ENCODE measurements around the gene TMTC3.

Gene TMTC3

GRCh38 chr12:88230271-88230670, 88.2 kb downstream of the TMTC3 start:
- TF ChIP-seq CTCF (IDR thresholded peaks at IDR 0.05) = no peak

- no peak for TF ChIP-seq CTCF (IDR thresholded peaks at IDR 0.05)
Measured at GRCh38 chr12:88235183-88235833, 93.2 kb downstream of the TMTC3 start.

- TF ChIP-seq CTCF (IDR thresholded peaks at IDR 0.05) = no peak
Measured at GRCh38 chr12:88237954-88238353, 95.8 kb downstream of the TMTC3 start.

- TF ChIP-seq CTCF (IDR thresholded peaks at IDR 0.05) = no peak
Measured at GRCh38 chr12:88238406-88238805, 96.3 kb downstream of the TMTC3 start.

- TF ChIP-seq CTCF (IDR thresholded peaks at IDR 0.05) = no peak
Measured at GRCh38 chr12:88241862-88242570, 99.9 kb downstream of the TMTC3 start.

GRCh38 chr12:88242571-88242925, 100.4 kb downstream of the TMTC3 start:
- no peak for TF ChIP-seq CTCF (IDR thresholded peaks at IDR 0.05)

GRCh38 chr12:88242939-88243338, 100.8 kb downstream of the TMTC3 start:
- TF ChIP-seq CTCF (IDR thresholded peaks at IDR 0.05) = no peak

Measured in LNCAP (cell line).